ENCODE measurements around the gene SPEN.
"Not testable (repeated sequence)": the region's sequence is repeated elsewhere in the genome, so short reads cannot be mapped to it uniquely, and the experiment has no call there.

Gene SPEN, protein sequence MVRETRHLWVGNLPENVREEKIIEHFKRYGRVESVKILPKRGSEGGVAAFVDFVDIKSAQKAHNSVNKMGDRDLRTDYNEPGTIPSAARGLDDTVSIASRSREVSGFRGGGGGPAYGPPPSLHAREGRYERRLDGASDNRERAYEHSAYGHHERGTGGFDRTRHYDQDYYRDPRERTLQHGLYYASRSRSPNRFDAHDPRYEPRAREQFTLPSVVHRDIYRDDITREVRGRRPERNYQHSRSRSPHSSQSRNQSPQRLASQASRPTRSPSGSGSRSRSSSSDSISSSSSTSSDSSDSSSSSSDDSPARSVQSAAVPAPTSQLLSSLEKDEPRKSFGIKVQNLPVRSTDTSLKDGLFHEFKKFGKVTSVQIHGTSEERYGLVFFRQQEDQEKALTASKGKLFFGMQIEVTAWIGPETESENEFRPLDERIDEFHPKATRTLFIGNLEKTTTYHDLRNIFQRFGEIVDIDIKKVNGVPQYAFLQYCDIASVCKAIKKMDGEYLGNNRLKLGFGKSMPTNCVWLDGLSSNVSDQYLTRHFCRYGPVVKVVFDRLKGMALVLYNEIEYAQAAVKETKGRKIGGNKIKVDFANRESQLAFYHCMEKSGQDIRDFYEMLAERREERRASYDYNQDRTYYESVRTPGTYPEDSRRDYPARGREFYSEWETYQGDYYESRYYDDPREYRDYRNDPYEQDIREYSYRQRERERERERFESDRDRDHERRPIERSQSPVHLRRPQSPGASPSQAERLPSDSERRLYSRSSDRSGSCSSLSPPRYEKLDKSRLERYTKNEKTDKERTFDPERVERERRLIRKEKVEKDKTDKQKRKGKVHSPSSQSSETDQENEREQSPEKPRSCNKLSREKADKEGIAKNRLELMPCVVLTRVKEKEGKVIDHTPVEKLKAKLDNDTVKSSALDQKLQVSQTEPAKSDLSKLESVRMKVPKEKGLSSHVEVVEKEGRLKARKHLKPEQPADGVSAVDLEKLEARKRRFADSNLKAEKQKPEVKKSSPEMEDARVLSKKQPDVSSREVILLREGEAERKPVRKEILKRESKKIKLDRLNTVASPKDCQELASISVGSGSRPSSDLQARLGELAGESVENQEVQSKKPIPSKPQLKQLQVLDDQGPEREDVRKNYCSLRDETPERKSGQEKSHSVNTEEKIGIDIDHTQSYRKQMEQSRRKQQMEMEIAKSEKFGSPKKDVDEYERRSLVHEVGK (N-terminal part only)

GRCh38 chr1:15847100-15847892 is at the start of gene SPEN:
SPEN (plus strand) TSS chr1:15847707; CDS start chr1:15848068, 361 bp downstream.
- DNase-seq = peak; percentile 90 to 97

GRCh38 chr1:15799004-15799867 is 48.3 kb upstream of the SPEN start:
- no peak for DNase-seq

GRCh38 chr1:15799928-15800835 is 47.3 kb upstream of the SPEN start:
- peak; percentile 42 to 64 for DNase-seq

DNA sequence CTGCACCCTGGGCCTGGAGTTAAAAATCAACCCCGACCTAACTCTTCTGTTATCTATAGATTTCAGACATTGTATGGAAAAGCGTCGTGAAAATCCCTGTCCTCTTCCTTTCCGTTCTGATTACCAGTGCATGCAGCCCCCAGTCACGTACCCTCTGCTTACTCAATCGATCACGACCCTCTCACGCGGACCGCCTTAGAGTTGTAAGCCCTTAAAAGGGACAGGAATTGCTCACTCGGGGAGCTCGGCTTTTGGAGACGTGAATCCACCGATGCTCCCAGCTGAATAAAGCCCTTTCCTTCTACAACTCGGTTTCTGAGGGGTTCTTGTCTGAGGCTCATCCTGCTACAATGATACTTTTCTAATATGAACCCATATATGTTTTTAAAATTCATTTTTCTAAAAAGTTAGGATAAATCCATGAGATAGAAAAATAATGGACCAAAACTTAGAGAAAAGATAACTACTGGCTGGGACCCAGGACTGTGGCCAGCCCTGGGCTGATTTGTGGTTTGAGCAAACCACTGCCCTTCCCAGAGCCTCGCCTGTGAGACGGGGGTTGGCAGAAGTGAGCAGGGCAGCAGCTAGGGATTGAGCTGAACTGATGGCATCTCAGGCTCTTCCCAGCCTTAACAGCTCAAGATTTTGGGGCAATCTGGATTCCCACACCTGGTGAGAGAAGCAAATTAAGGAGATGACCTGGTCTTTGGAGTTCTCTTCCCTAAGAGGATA is 45.1 kb upstream of the SPEN start:
- DNase-seq = no peak

DNA sequence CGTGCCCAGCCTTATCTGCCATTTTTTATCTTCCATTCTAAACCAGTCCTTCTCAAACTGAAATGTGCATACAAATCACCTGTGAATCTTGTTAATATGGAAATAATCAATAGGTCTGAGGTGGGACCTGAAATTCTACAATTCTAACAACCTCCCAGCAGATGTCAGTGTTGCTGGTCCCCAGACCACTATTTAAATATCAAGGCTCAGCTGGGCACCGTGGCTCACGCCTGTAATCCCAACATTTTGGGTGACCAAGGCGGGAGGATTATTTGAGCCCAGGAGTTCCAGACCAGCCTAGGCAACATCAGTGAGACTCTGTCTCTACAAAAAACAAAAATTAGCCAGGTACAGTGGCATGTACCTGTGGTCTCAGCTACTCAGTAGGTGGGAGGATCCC is 44.1 kb upstream of the SPEN start:
- DNase-seq = peak in 1 of 2 experiments; percentile 57

- DNase-seq = no peak
Observed at GRCh38 chr1:15804060-15804459, 43.4 kb upstream of the SPEN start.

GRCh38 chr1:15807121-15807520 is 40.4 kb upstream of the SPEN start:
- DNase-seq = no peak

- DNase-seq = not testable (repeated sequence)
Observed at GRCh38 chr1:15807549-15807948, 40.0 kb upstream of the SPEN start, which contains the start of gene UQCRHL. UQCRHL (minus strand) TSS chr1:15807649; CDS start chr1:15807649, 0 bp downstream.

GRCh38 chr1:15808955-15809354 is 38.6 kb upstream of the SPEN start:
- DNase-seq = no peak

DNA sequence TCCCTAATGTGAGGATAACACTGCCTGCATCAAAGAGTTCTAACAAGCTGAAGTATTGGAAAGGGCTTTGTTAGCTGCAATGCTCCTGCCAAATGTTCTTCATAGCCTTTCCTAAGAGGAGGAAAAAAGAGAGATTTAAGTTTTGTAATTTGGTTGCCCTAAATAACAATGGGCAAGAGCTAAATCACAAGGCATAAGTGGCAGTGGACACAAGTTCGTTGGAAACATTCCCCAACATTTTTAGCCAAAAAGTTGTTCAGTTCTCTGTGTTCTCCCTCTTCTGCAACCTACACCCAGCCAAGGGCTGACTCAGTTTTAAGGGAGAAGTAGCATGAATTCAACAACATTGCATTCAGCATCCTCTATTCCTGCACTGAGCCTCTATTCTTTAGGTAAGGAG is 37.4 kb upstream of the SPEN start:
- DNase-seq = no peak

DNA sequence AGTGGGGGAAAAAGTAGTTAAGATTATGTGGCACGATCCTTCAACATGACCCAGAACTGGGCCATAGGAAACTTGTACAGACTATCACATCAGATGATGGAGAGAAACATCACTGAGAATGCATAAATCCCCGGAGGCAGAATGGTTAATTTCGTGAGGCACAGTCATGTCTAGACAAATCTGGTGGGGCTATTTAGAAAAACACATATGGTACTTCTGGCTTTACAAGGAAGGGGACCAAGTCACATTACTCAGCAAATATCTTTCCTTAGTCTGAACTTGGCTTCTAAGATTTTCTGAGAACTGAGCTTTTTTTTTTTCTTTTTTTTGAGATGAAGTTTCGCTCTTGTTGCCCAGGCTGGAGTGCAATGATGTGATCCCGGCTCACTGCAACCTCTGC is 30.8 kb upstream of the SPEN start:
- DNase-seq = no peak

- no peak for DNase-seq
Observed at GRCh38 chr1:15820478-15820877, 27.0 kb upstream of the SPEN start.

DNA sequence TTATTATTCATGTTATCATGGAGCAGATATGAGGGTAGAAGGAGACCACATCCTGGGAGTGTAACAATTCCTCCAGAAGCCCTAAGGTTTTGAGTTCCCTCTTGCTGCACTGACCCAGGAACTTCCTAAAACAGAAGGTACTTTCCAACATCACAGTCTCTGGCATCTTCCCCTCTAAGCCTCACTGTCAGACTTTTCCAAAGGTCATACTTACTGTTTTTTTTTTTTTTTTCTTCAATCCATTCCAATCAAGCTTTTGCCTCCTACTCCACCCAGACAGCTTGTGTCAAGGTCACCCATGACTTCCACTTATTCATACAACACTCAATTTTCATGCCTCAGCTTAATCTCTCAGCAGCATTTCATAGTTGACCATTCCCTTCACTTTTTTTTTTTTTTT is 21.7 kb upstream of the SPEN start:
- no peak for DNase-seq

- no peak for DNase-seq
Observed at GRCh38 chr1:15826810-15827507, 20.5 kb upstream of the SPEN start.

DNA sequence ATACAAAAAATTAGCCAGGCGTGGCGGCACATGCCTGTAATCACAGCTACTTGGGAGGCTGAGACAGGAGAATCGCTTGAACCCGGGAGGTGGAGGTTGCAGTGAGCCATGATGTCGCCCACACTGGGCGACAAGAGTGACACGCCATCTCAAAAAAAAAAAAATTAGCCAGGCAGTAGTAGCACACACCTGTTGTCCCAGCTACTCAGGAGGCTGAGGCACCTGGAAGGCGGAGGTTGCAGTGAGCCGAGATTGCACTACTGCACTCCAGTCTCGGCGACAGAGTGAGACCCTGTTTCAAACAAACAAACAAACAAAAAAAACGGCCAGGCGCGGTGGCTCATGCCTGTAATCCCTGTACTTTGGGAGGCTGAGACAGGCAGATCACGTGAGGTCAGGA is 19.9 kb upstream of the SPEN start:
- DNase-seq = not testable (repeated sequence)

DNA sequence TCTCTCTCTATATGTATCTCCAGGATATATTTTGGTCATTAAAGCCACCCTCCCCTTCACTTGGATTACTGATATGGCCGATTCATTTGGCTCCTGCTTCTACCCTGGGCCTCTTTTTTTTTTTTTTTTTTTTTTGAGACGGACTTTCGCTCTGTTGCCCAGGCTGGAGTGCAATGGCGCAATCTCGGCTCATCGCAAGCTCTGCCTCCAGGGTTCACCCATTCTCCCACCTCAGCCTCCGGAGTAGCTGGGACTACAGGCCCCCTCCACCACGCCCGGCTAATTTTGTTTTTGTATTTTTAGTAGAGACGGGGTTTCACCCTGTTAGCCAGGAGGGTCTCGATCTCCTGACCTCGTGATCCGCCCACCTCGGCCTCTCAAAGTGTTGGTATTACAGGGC is 18.6 kb upstream of the SPEN start:
- not testable (repeated sequence) for DNase-seq

DNA sequence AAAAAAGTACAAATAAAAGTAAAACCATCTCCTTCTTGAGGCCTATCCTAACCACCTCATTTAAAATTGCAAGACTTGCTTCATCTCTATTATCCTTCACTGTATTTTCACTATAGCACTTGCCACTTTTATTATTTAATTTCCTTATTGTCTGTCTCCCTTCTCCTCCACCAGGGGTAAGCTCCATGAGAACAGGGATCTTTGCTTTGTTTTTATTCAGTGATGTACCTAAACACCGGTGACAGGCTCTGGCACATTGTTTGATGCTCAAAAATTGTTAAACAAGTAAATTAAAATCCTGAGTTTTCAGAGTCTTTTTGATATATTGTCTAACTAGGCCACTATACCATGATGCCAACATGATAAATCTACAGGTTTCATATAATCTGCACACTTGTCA is 17.2 kb upstream of the SPEN start:
- no peak for DNase-seq

- DNase-seq = peak; percentile 52 to 57
Observed at GRCh38 chr1:15833069-15833679, 14.3 kb upstream of the SPEN start.
